ENCODE results near the gene CFAP100. TPM values are rescaled to one million over a fixed set of nuclear protein-coding genes. Genes with fewer than 3 reads are reported as not detected.
A peak's percentile ranks its signal among the peaks of the same experiment; 100 is the strongest.

Gene CFAP100
- total RNA-seq, 1 donor from 2014 or later, result not detected

DNA sequence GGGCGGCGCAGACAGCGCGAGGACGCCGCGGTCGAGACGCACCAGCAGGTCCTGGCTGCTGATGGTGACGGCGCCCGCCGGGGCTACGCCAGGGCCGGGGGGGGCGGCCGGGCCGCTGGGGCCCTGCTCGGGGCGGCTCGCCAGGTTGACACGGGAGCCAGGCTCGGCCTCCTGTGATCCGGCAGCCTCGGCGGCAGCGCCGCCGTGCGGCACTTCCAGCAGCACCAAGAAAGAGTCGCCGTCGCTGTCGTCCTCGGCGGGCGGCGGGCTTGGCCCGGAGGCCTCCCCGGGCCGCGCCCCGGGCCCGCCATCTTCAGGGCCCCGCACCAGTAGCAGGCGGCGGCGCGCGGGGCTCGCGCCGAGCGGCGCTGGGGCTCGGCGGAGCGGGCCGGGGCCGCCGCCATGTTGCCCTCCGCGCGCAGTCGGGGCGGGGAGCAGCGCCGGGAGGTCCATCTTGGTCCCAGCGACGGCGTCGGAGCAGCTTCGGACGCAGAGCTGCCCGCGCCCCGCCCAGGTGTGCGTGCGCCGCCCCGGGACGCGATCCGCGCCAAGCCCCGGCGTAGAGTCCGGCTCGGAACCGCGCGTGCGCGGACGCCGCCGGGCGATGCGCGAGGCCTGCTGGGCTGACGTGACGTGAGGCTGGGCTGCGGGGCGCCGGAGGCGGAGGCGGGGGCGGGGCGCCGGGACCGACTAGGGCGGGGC is 80.9 kb downstream of the CFAP100 start, which contains the start of gene ZXDC:
TSS of gene ZXDC (minus strand) at position 479 of the 702 bp plus-strand sequence. CDS start at position 453, 26 bp downstream.
- H3K27ac Mint-ChIP-seq (ENCODE audit: unreplicated experiment), result peak within 1 kb of the TSS; percentile 84
- TF ChIP-seq, protein P1, sequence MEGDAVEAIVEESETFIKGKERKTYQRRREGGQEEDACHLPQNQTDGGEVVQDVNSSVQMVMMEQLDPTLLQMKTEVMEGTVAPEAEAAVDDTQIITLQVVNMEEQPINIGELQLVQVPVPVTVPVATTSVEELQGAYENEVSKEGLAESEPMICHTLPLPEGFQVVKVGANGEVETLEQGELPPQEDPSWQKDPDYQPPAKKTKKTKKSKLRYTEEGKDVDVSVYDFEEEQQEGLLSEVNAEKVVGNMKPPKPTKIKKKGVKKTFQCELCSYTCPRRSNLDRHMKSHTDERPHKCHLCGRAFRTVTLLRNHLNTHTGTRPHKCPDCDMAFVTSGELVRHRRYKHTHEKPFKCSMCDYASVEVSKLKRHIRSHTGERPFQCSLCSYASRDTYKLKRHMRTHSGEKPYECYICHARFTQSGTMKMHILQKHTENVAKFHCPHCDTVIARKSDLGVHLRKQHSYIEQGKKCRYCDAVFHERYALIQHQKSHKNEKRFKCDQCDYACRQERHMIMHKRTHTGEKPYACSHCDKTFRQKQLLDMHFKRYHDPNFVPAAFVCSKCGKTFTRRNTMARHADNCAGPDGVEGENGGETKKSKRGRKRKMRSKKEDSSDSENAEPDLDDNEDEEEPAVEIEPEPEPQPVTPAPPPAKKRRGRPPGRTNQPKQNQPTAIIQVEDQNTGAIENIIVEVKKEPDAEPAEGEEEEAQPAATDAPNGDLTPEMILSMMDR (IDR thresholded peaks at IDR 0.05; ENCODE audit: unreplicated experiment), result peak; percentile 9
- H3K27me3 Mint-ChIP-seq (ENCODE audit: unreplicated experiment), result peaks cover 15% of the 10 kb centered on the region
- peak within 1 kb of the TSS; percentile 94 for H3K4me3 Mint-ChIP-seq (ENCODE audit: unreplicated experiment)
- H3K36me3 Mint-ChIP-seq (ENCODE audit: low read depth, unreplicated experiment), result peaks cover 19% of the 10 kb centered on the region
- DNase-seq (ENCODE audit: low spot score), result peak; percentile 94
- no peaks in the 10 kb centered on the region for H3K9me3 Mint-ChIP-seq (ENCODE audit: unreplicated experiment)
- peaks cover 31% of the 10 kb centered on the region for H3K4me1 Mint-ChIP-seq (ENCODE audit: unreplicated experiment)

DNA sequence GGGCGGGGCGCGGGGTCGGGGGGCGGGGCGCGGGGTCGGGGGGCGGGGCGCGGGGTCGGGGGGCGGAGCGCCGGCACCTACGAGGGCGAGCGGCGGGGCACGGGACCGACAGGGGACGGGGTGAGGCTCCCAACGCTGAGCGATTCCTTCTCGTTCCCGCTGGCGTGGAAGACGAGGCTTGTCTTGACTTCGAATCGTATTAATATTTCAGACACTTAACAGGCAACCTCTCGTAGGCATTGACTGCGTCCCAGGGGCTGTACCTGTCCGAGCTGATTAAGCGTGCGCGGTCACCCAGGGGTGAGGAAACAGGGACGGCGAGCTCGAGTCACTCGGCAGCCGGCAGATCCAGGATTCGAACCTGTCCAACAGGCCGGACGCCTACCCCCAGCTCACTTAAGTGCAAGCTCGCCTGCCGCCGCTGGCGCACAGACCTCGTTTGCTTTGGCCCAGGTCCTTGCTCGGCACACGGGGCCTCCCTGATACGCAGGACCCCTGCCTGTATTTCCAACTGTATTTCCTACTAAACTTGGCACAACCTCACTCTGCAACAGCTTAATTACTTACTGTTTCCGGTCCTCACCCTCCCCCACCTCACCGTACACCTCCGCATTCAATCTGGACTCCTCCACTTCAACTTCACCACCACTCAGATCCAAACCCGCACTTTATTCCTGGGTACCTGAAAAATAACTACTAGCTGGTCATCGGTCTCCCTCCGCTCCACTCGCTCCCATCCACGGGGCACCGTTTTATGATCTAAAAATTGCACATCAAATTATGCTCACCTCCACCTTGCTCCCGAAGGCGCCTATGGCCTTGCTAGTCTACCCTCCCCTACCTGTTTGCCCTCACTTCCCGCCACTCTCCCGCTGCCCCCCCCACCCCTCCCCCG is 81.7 kb downstream of the CFAP100 start:
- peaks cover 12% of the 10 kb centered on the region for H3K36me3 Mint-ChIP-seq (ENCODE audit: low read depth, unreplicated experiment)
- peak; percentile 39 for DNase-seq (ENCODE audit: low spot score)
- H3K9me3 Mint-ChIP-seq (ENCODE audit: unreplicated experiment), result no peaks in the 10 kb centered on the region
- peak overlapping the region; percentile 84 for H3K27ac Mint-ChIP-seq (ENCODE audit: unreplicated experiment)
- peak overlapping the region; percentile 94 for H3K4me3 Mint-ChIP-seq (ENCODE audit: unreplicated experiment)
- H3K4me1 Mint-ChIP-seq (ENCODE audit: unreplicated experiment), result peaks cover 31% of the 10 kb centered on the region
- TF ChIP-seq, protein P1 (IDR thresholded peaks at IDR 0.05; ENCODE audit: unreplicated experiment), result no peak
- H3K27me3 Mint-ChIP-seq (ENCODE audit: unreplicated experiment), result peaks cover 17% of the 10 kb centered on the region

DNA sequence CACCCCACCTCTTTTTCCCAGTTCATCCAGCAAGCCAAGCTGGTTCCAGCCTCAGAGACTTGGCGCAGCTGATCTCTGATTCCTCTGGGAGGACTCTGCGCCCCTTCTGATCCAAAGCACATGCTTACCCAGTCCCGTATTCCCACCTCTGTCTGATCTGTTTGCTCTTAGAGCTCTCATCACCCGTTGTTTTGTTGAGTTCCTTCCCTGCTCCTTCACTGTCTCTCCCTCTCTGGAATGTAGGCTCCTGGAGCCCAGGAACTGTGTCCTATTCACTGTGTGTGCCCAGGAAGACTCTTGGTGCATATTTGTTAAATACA is 82.3 kb downstream of the CFAP100 start:
- TF ChIP-seq, protein P1 (IDR thresholded peaks at IDR 0.05; ENCODE audit: unreplicated experiment), result no peak
- H3K27me3 Mint-ChIP-seq (ENCODE audit: unreplicated experiment), result peaks cover 17% of the 10 kb centered on the region
- H3K4me1 Mint-ChIP-seq (ENCODE audit: unreplicated experiment), result peaks cover 31% of the 10 kb centered on the region
- H3K36me3 Mint-ChIP-seq (ENCODE audit: low read depth, unreplicated experiment), result peaks cover 12% of the 10 kb centered on the region
- no peaks in the 10 kb centered on the region for H3K9me3 Mint-ChIP-seq (ENCODE audit: unreplicated experiment)
- no peak overlapping the region for H3K27ac Mint-ChIP-seq (ENCODE audit: unreplicated experiment)
- peak overlapping the region; percentile 82 for H3K4me3 Mint-ChIP-seq (ENCODE audit: unreplicated experiment)
- DNase-seq (ENCODE audit: low spot score), result no peak

DNA sequence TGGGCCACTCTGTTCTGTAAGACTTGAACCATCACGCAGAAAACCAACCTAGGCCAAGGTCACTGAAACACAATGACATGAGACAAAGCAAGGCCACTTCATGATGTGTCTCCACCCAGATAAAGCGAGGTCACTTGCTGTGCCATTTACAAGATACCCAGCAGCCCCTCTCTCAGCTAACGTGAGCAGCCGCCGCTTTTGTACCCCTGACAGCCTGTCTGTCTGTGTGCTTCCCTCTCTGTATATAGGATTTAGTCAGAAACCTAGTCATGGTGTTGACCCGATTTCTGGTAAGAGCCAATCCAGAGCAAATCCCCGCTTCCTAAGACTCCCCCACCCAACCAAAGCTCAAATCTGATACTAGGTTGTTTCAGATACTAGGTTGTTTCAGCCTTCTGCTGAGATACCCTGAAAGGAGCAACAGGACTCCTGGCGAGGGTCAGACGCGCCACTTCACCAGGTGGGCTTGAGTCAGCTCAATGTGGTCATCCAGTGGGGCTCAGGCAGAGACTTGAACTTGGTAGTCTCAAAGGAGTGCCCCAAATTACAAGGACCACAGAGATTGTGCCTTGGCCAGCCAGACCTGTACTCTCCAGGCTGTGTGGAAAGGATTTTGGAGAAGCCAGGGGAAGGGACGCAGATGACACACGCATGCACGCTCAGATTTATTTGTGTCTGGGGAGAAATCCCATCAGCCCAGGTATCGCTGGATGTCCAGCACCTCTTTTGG is 84.0 kb downstream of the CFAP100 start:
- no peak for DNase-seq (ENCODE audit: low spot score)
- Mint-ChIP-seq H3K4me1 (ENCODE audit: unreplicated experiment) (peaks cover 14% of the 10 kb centered on the region), H3K36me3 (ENCODE audit: low read depth, unreplicated experiment) (peaks cover 1% of the 10 kb centered on the region), H3K27ac (ENCODE audit: unreplicated experiment) (no peak overlapping the region), H3K9me3 (ENCODE audit: unreplicated experiment) (no peaks in the 10 kb centered on the region), H3K27me3 (ENCODE audit: unreplicated experiment) (peaks cover 14% of the 10 kb centered on the region), H3K4me3 (ENCODE audit: unreplicated experiment) (no peak overlapping the region)
- TF ChIP-seq, protein P1 (IDR thresholded peaks at IDR 0.05; ENCODE audit: unreplicated experiment), result no peak

Data from endothelial cell (in vitro differentiated cells).